Measurements from ENCODE around the gene KIF16B.
"Not testable (repeated sequence)": the region's sequence is repeated elsewhere in the genome, so short reads cannot be mapped to it uniquely, and the experiment has no call there.

The KIF16B gene

GRCh38 chr20:16257813-16258430 lies 315.3 kb downstream of the KIF16B start:
- DNase-seq (ENCODE audit: low read depth), result no peak

GRCh38 chr20:16257021-16257420 lies 316.2 kb downstream of the KIF16B start:
- no peak for DNase-seq (ENCODE audit: low read depth)

GRCh38 chr20:16246870-16247269 lies 326.4 kb downstream of the KIF16B start:
- DNase-seq (ENCODE audit: low read depth), result no peak

- DNase-seq (ENCODE audit: low read depth), result no peak
Observed at GRCh38 chr20:16246291-16246690, 327.0 kb downstream of the KIF16B start.

- no peak for DNase-seq (ENCODE audit: low read depth)
Observed at GRCh38 chr20:16245879-16246278, 327.4 kb downstream of the KIF16B start.

- no peak for DNase-seq (ENCODE audit: low read depth)
Observed at GRCh38 chr20:16244892-16245291, 328.4 kb downstream of the KIF16B start.

GRCh38 chr20:16243470-16243869 lies 329.8 kb downstream of the KIF16B start:
- DNase-seq (ENCODE audit: low read depth), result no peak

GRCh38 chr20:16241911-16242310 lies 331.3 kb downstream of the KIF16B start:
- no peak for DNase-seq (ENCODE audit: low read depth)

- no peak for DNase-seq (ENCODE audit: low read depth)
Observed at GRCh38 chr20:16240355-16240754, 332.9 kb downstream of the KIF16B start.

- no peak for DNase-seq (ENCODE audit: low read depth)
Observed at GRCh38 chr20:16236589-16237241, 336.5 kb downstream of the KIF16B start.

- no peak for DNase-seq (ENCODE audit: low read depth)
Observed at GRCh38 chr20:16230402-16230801, 342.8 kb downstream of the KIF16B start.

- no peak for DNase-seq (ENCODE audit: low read depth)
Observed at GRCh38 chr20:16229813-16230212, 343.4 kb downstream of the KIF16B start.

GRCh38 chr20:16228722-16229121 lies 344.5 kb downstream of the KIF16B start:
- DNase-seq (ENCODE audit: low read depth), result no peak

GRCh38 chr20:16226961-16227360 lies 346.3 kb downstream of the KIF16B start:
- not testable (repeated sequence) for DNase-seq (ENCODE audit: low read depth)

- no peak for DNase-seq (ENCODE audit: low read depth)
Observed at GRCh38 chr20:16224836-16225235, 348.4 kb downstream of the KIF16B start.

GRCh38 chr20:16222859-16223411 lies 350.3 kb downstream of the KIF16B start:
- DNase-seq (ENCODE audit: low read depth), result no peak

Measured in stimulated activated CD8-positive, alpha-beta memory T cell treated with anti-CD3 and anti-CD28 coated beads, Interleukin-4, amount 100 ng/mL, for 24 hours (primary cell).